Peyer's patch (tissue), 4 donors: ENCODE data around the gene SLC25A27. TPM values are rescaled to one million over a fixed set of nuclear protein-coding genes. Genes with fewer than 3 reads are reported as not detected.

Source experiments
- DNase-seq, 3 donors: peaks; one replicate each; pipeline ENCODE4 v3.0.0-alpha.2; 2017 to 2019
- H3K27ac ChIP-seq, 4 donors: fragments of 200-600 bp; sonication (generic); one replicate each; pipeline ENCODE4 v1.5.1; 2016 to 2019
- H3K27me3 ChIP-seq, 2 donors: fragments of 200-600 bp; sonication (generic); one replicate each; pipeline ENCODE4 v1.5.1; 2019
- H3K36me3 ChIP-seq, 3 donors: fragments of 200-600 bp; sonication (generic); one replicate each; pipeline ENCODE4 v1.5.1; 2016 to 2019
- H3K4me1 ChIP-seq, 4 donors: fragments of 200-600 bp; sonication (generic); one replicate each; pipeline ENCODE4 v1.5.1; 2016 to 2019
- H3K4me3 ChIP-seq, 4 donors: fragments of 200-600 bp; sonication (generic); 1 replicate in 3 of 4; 2 replicates in 1 of 4; pipeline ENCODE4 v1.5.1; 2016 to 2019; ENCODE audit warnings: mild to moderate bottlenecking in 1 of 4
- H3K9me3 ChIP-seq, 4 donors: fragments of 200-600 bp; sonication (generic); one replicate each; pipeline ENCODE4 v1.5.1; 2016 to 2019; ENCODE audit warnings: mild to moderate bottlenecking in 1 of 4
- CTCF ChIP-seq, 6 experiments: fragments of 450-650 bp in 4 of 6; fragments of 200-600 bp in 2 of 6; sonication (generic) in 1 of 6; IDR thresholded peaks; one replicate each; pipeline ENCODE4 v1.5.1; 2017 to 2019; ENCODE audit warnings: antibody characterized with exemption in 6 of 6, mild to moderate bottlenecking in 3 of 6, moderate library complexity in 1 of 6
- POLR2A ChIP-seq, 2 donors: fragments of 450-650 bp; IDR thresholded peaks; one replicate each; pipeline ENCODE4 v1.5.1; 2017; ENCODE audit warnings: antibody characterized with exemption in 2 of 2, mild to moderate bottlenecking in 2 of 2, moderate library complexity in 2 of 2
- total RNA-seq, 4 donors: library from RNA; depleted of rRNA; stranded (reverse); fragments of >200 nt; gene quantifications; one replicate each; pipeline ENCODE4 v1.1.0, GENCODE V29; 2016

SLC25A27 gene
- total RNA-seq, 4 donors from 2014 or later = 14.9 to 57.8 (median 25.8) TPM

GRCh38 chr6:46667377-46667776 lies 14.6 kb downstream of the SLC25A27 start:
- H3K36me3 ChIP-seq = no peaks in the 10 kb centered on the region
- H3K4me1 ChIP-seq = no peaks in the 10 kb centered on the region
- H3K27me3 ChIP-seq = no peaks in the 10 kb centered on the region
- TF ChIP-seq CTCF (IDR thresholded peaks at IDR 0.05) (no peak), POLR2A (IDR thresholded peaks at IDR 0.05) (no peak)
- H3K27ac ChIP-seq = no peak overlapping the region
- no peak for DNase-seq
- H3K9me3 ChIP-seq = no peaks in the 10 kb centered on the region
- H3K4me3 ChIP-seq = no peak overlapping the region

- H3K27ac ChIP-seq = no peak overlapping the region
- H3K4me1 ChIP-seq = no peaks in the 10 kb centered on the region
- no peak for DNase-seq
- no peaks in the 10 kb centered on the region for H3K36me3 ChIP-seq
- no peak overlapping the region for H3K4me3 ChIP-seq
- no peak for TF ChIP-seq POLR2A (IDR thresholded peaks at IDR 0.05)
- no peak for TF ChIP-seq CTCF (IDR thresholded peaks at IDR 0.05)
- no peaks in the 10 kb centered on the region for H3K9me3 ChIP-seq
- H3K27me3 ChIP-seq = no peaks in the 10 kb centered on the region
Observed at GRCh38 chr6:46674410-46674809, 21.6 kb downstream of the SLC25A27 start.

DNA sequence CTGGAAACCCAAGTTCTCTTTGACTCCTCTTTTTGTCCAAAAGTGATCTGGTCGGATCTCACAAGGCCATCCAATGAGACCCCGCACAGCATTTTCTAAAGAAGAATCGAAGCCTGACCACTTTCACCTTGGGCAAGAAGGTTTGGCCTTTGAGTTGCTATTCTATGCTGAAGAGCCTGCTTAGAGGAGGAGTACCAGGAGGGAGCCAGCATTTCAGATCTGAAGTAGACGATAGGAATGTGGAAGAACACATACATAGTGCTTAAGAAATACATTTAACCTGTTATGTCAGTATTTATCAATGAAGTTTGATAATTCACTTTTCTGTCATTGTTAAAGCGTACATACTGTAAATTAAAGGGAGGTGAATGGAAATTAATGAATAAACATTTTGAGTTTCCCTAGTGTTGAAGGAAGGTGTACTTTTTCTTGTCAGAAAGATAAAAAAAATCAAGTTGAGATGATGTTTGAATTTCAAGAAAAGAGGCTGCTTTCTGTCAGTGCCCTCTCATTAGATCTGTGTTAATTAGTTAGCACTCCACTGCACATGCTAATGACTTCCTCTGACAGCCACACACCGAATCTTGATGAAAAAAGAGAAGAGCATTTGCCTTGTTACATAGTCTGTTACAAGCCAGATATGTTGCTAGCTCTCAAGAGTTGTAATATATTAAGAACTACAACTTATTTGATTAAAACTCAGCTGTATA lies 24.0 kb downstream of the SLC25A27 start:
- Histone ChIP-seq H3K9me3 (no peaks in the 10 kb centered on the region), H3K4me3 (no peak overlapping the region), H3K27me3 (no peaks in the 10 kb centered on the region), H3K27ac (no peak overlapping the region), H3K36me3 (no peaks in the 10 kb centered on the region), H3K4me1 (no peaks in the 10 kb centered on the region)
- no peak for TF ChIP-seq POLR2A (IDR thresholded peaks at IDR 0.05)
- TF ChIP-seq CTCF (IDR thresholded peaks at IDR 0.05) = no peak
- no peak for DNase-seq

DNA sequence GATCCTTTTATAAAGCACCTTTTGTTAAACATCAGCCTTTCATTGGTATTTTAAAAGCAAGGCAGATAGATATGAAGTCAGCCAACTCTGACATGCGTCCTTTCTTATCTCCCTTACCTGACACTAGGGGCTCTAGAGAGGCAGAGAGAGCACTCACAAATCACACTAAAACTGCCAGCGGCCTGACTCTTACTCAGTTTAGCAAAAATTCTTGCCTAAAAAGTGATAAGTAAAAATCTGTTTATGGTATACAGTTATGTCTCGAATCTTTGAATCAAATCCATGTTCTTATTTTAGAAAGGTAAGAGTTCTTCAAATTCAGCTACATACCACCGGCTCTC lies 24.5 kb downstream of the SLC25A27 start:
- no peak for TF ChIP-seq POLR2A (IDR thresholded peaks at IDR 0.05)
- peak in 2 of 6 experiments; percentile 22 to 23 for TF ChIP-seq CTCF (IDR thresholded peaks at IDR 0.05)
- no peaks in the 10 kb centered on the region for H3K9me3 ChIP-seq
- DNase-seq = no peak
- H3K4me3 ChIP-seq = no peak overlapping the region
- no peaks in the 10 kb centered on the region for H3K4me1 ChIP-seq
- H3K36me3 ChIP-seq = no peaks in the 10 kb centered on the region
- H3K27me3 ChIP-seq = no peaks in the 10 kb centered on the region
- H3K27ac ChIP-seq = no peak overlapping the region

DNA sequence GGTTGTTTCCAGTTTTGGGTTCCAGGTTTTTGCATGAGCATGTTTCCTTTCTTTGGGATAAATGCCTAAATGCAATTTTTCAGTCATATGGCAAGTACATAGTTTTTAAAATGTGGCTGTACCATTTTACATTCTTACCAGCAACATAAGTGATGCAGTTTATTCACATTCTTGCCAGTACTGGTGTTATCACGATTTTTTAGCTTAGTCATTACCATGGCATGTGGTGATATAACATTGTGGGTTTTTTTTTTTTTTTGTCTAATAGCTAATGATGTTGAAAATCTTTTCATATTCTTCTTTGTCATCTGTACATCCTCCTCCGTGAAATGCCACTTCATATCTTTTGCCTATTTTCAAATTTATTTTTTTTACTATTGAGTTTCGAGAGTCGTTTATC lies 32.0 kb downstream of the SLC25A27 start:
- no peak overlapping the region for H3K27ac ChIP-seq
- no peak overlapping the region for H3K4me3 ChIP-seq
- DNase-seq = no peak
- no peaks in the 10 kb centered on the region for H3K27me3 ChIP-seq
- H3K4me1 ChIP-seq = no peaks in the 10 kb centered on the region
- TF ChIP-seq POLR2A (IDR thresholded peaks at IDR 0.05) (no peak), CTCF (IDR thresholded peaks at IDR 0.05) (no peak)
- no peaks in the 10 kb centered on the region for H3K36me3 ChIP-seq
- no peaks in the 10 kb centered on the region for H3K9me3 ChIP-seq
